GM12891 (cell line): ENCODE results near the gene MEGF6.

Experiments
- PAX5 ChIP-seq: IDR thresholded peaks from 2 replicates; pipeline ENCODE4 v1.6.1; 2011; ENCODE audit warnings: low read length, moderate library complexity, mild to moderate bottlenecking; ENCODE audit not compliant: insufficient read depth, severe bottlenecking
- POLR2A ChIP-seq: IDR thresholded peaks from 2 replicates; pipeline ENCODE4 v1.6.1; 2011; ENCODE audit warnings: low read depth, low read length, control low read depth
- POLR2AphosphoS5 ChIP-seq: IDR thresholded peaks from 2 replicates; pipeline ENCODE4 v1.6.1; 2011; ENCODE audit warnings: low read depth, low read length, control low read depth
- POU2F2 ChIP-seq: IDR thresholded peaks from 2 replicates; pipeline ENCODE4 v1.6.1; 2011; ENCODE audit warnings: low read depth, mild to moderate bottlenecking, control low read depth, low read length, moderate library complexity
- SPI1 ChIP-seq: IDR thresholded peaks from 2 replicates; pipeline ENCODE4 v1.6.1; 2011; ENCODE audit warnings: low read depth, low read length, control low read depth
- TAF1 ChIP-seq: IDR thresholded peaks from 2 replicates; pipeline ENCODE4 v1.6.1; 2011; ENCODE audit warnings: low read depth, low read length, control low read depth

GRCh38 chr1:3498246-3498930 lies 112.9 kb downstream of the MEGF6 start:
- TF ChIP-seq POLR2A (no peak), TAF1 (no peak), POLR2AphosphoS5 (no peak), PAX5 (no peak), POU2F2 (no peak), SPI1 (no peak)
